ENCODE measurements around the gene EFHC1. TPM values are rescaled to one million over a fixed set of nuclear protein-coding genes. Genes with fewer than 3 reads are reported as not detected.

The EFHC1 gene
- total and polyA plus RNA-seq, 2 experiments from 2014 or later = 24.3 to 28.0 TPM

- DNase-seq (ENCODE audit: low spot score) (no peak), ATAC-seq (no peak)
- Histone ChIP-seq H3K4me3 (no peak overlapping the region), H3K79me2 (replicated peaks; ENCODE audit: insufficient read depth) (no peaks in the 10 kb centered on the region), H3K9me2 (ENCODE audit: insufficient read depth) (no peaks in the 10 kb centered on the region), H3F3A (replicated peaks; ENCODE audit: low read depth) (no peaks in the 10 kb centered on the region), H2AFZ (no peak overlapping the region), H3K27ac (ENCODE audit: low read depth) (peak overlapping the region; percentile 14; the same call in 1 of the 2 replicates), H3K27me3 (ENCODE audit: insufficient read depth) (no peaks in the 10 kb centered on the region), H3K4me2 (no peak overlapping the region), H3K36me3 (ENCODE audit: insufficient read depth) (no peaks in the 10 kb centered on the region; the same call in 1 of the 2 replicates), H4K20me1 (replicated peaks; ENCODE audit: insufficient read depth) (no peaks in the 10 kb centered on the region), H3K4me1 (ENCODE audit: insufficient read depth) (no peaks in the 10 kb centered on the region; the same call in 1 of the 2 replicates)
- Mint-ChIP-seq H3K36me3 (ENCODE audit: low read depth) (no peaks in the 10 kb centered on the region), H3K4me1 (peaks cover 6% of the 10 kb centered on the region; the same call in 2 of the 3 replicates), H3K4me3 (no peak overlapping the region), H3K27me3 (ENCODE audit: insufficient read depth, low read depth, poor library complexity) (peaks cover 7% of the 10 kb centered on the region), H3K27ac (no peak overlapping the region), H3K9me3 (no peaks in the 10 kb centered on the region)
- TF ChIP-seq ZNF114 (CRISPR knock-in tag; IDR thresholded peaks at IDR 0.05) = no peak
- TF ChIP-seq EZH2 (IDR thresholded peaks at IDR 0.05; ENCODE audit: low read depth, unreplicated experiment) = no peak
- no peak for TF ChIP-seq STAT1 (IDR thresholded peaks at IDR 0.05; ENCODE audit: unreplicated experiment)
- no peak for TF ChIP-seq ZNF331 (CRISPR knock-in tag; IDR thresholded peaks at IDR 0.05; ENCODE audit: low read depth)
- no peak for TF ChIP-seq ZNF462 (CRISPR knock-in tag; IDR thresholded peaks at IDR 0.05)
- no peak for TF ChIP-seq REST (IDR thresholded peaks at IDR 0.05; ENCODE audit: unreplicated experiment)
Measured at GRCh38 chr6:52423448-52423847, 3.3 kb downstream of the EFHC1 start.

Measured in GM23338 (cell line).